ENCODE measurements around the gene TAC3.
A peak's percentile ranks its signal among the peaks of the same experiment; 100 is the strongest.

The TAC3 gene

DNA sequence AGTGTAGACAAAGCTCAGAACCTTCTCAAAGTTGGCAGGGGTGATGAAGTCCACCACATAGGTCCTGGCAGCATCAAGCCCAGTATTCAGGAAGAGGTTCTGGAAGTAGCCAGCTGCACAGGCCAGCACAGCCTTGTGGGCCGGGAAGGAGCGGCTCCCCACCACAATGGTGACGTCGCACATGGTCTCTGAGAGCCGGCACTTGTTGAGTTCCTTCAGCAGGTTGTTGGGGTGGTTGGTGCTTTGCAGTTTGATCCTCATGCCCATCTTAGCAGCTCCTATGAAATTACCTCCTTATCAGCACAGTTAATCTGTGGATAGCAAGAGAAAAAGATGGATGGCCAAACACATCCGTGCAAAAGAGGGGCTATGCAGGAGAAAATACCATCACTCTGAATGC, 11.7 kb downstream of the TAC3 start:
- no peak overlapping the region for H2AFZ ChIP-seq (ENCODE audit: low read depth, low read length)
- H3K27me3 ChIP-seq (ENCODE audit: insufficient read depth, low read length, poor library complexity): no peaks in the 10 kb centered on the region
- peak overlapping the region in 1 of 2 experiments; percentile 66; a peak in 1 of 4 replicates for H3K4me3 ChIP-seq (ENCODE audit: low read depth in 1 of 2, low read length in 2 of 2)
- no peak for DNase-seq
- peak overlapping the region; percentile 83 for H3K4me2 ChIP-seq (ENCODE audit: insufficient read depth, low read length)
- TF ChIP-seq EZH2 (IDR thresholded peaks at IDR 0.05; ENCODE audit: borderline replicate concordance, low read depth, low read length, severe bottlenecking): no peak
- TF ChIP-seq, protein P1, sequence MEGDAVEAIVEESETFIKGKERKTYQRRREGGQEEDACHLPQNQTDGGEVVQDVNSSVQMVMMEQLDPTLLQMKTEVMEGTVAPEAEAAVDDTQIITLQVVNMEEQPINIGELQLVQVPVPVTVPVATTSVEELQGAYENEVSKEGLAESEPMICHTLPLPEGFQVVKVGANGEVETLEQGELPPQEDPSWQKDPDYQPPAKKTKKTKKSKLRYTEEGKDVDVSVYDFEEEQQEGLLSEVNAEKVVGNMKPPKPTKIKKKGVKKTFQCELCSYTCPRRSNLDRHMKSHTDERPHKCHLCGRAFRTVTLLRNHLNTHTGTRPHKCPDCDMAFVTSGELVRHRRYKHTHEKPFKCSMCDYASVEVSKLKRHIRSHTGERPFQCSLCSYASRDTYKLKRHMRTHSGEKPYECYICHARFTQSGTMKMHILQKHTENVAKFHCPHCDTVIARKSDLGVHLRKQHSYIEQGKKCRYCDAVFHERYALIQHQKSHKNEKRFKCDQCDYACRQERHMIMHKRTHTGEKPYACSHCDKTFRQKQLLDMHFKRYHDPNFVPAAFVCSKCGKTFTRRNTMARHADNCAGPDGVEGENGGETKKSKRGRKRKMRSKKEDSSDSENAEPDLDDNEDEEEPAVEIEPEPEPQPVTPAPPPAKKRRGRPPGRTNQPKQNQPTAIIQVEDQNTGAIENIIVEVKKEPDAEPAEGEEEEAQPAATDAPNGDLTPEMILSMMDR (IDR thresholded peaks at IDR 0.05; ENCODE audit: borderline replicate concordance, extremely low read depth, low read length, poor library complexity, severe bottlenecking): no peak
- H3K79me2 ChIP-seq (ENCODE audit: insufficient read depth, low read length): peaks cover 64% of the 10 kb centered on the region
- H4K20me1 ChIP-seq (ENCODE audit: insufficient read depth, low read length): peaks cover 49% of the 10 kb centered on the region
- no peak overlapping the region for H3K27ac ChIP-seq (ENCODE audit: low read length)
- H3K4me1 ChIP-seq (ENCODE audit: insufficient read depth, low read length): peaks cover 23% of the 10 kb centered on the region
- no peaks in the 10 kb centered on the region for H3K9me3 ChIP-seq (ENCODE audit: insufficient read depth, low read length, severe bottlenecking)
- H3K9ac ChIP-seq (ENCODE audit: low read depth, low read length): peak overlapping the region; percentile 68; the same call in 1 of the 2 replicates
- H3K36me3 ChIP-seq (ENCODE audit: insufficient read depth, low read length): peaks cover 50% of the 10 kb centered on the region
- ATAC-seq (ENCODE audit: insufficient read depth, low read depth): no peak

DNA sequence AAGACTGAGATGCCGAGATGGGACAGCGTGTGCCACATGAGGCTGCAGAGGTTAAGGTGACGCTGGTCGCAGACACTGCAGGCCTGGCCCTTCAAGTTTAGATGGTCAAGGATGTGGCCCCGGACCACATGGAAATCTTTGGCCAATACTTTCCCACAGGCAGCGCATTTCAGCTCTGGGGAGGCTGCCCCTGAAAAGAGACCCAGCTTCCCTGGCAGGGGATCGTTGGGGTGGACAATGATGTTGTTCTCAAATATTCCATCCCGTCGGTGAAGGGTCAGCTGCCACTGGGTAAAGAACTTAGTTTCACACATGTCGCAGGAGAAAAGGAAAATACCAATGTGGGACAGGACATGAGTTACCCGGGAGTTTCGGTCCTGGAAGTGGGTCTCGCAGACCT, 12.9 kb downstream of the TAC3 start:
- no peak overlapping the region for H3K4me2 ChIP-seq (ENCODE audit: insufficient read depth, low read length)
- no peak for TF ChIP-seq EZH2 (IDR thresholded peaks at IDR 0.05; ENCODE audit: borderline replicate concordance, low read depth, low read length, severe bottlenecking)
- TF ChIP-seq, protein P1 (IDR thresholded peaks at IDR 0.05; ENCODE audit: borderline replicate concordance, extremely low read depth, low read length, poor library complexity, severe bottlenecking): no peak
- H3K4me1 ChIP-seq (ENCODE audit: insufficient read depth, low read length): peaks cover 23% of the 10 kb centered on the region
- peaks cover 51% of the 10 kb centered on the region for H4K20me1 ChIP-seq (ENCODE audit: insufficient read depth, low read length)
- H3K36me3 ChIP-seq (ENCODE audit: insufficient read depth, low read length): peaks cover 50% of the 10 kb centered on the region
- peaks cover 65% of the 10 kb centered on the region for H3K79me2 ChIP-seq (ENCODE audit: insufficient read depth, low read length)
- no peak overlapping the region for H3K9ac ChIP-seq (ENCODE audit: low read depth, low read length)
- DNase-seq: no peak
- H3K4me3 ChIP-seq (ENCODE audit: low read depth in 1 of 2, low read length in 2 of 2): no peak overlapping the region
- no peaks in the 10 kb centered on the region for H3K9me3 ChIP-seq (ENCODE audit: insufficient read depth, low read length, severe bottlenecking)
- no peak overlapping the region for H3K27ac ChIP-seq (ENCODE audit: low read length)
- no peak for ATAC-seq (ENCODE audit: insufficient read depth, low read depth)
- no peak overlapping the region for H2AFZ ChIP-seq (ENCODE audit: low read depth, low read length)
- no peaks in the 10 kb centered on the region for H3K27me3 ChIP-seq (ENCODE audit: insufficient read depth, low read length, poor library complexity)

DNA sequence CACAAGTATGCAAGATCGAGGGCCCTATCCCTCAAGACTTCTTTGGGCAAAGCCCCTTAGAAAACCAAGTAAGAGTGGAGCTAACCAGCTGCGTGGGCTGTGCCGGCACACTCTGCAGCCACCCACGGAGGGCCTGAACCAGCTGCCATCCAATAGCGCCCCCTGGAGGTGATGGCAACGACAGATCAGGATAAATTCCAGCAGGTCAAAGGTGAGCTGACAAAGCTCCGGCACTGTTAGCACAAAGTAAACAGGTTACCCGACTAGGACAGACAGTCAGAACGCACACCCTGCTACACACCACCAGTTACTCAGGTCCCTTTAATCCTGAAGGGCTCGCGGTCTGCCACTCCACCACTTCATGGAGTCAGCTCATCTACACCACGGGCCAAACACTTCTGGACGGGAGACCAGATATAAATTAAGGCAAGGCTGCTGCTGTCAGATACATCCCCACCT, 14.9 kb downstream of the TAC3 start:
- Histone ChIP-seq H3K9me3 (ENCODE audit: insufficient read depth, low read length, severe bottlenecking) (no peaks in the 10 kb centered on the region), H3K4me2 (ENCODE audit: insufficient read depth, low read length) (no peak overlapping the region), H3K27ac (ENCODE audit: low read length) (no peak overlapping the region), H3K36me3 (ENCODE audit: insufficient read depth, low read length) (peaks cover 59% of the 10 kb centered on the region), H2AFZ (ENCODE audit: low read depth, low read length) (no peak overlapping the region), H3K79me2 (ENCODE audit: insufficient read depth, low read length) (peaks cover 65% of the 10 kb centered on the region), H3K9ac (ENCODE audit: low read depth, low read length) (no peak overlapping the region), H3K4me1 (ENCODE audit: insufficient read depth, low read length) (peaks cover 18% of the 10 kb centered on the region), H3K27me3 (ENCODE audit: insufficient read depth, low read length, poor library complexity) (no peaks in the 10 kb centered on the region), H4K20me1 (ENCODE audit: insufficient read depth, low read length) (peaks cover 65% of the 10 kb centered on the region), H3K4me3 (ENCODE audit: low read depth in 1 of 2, low read length in 2 of 2) (no peak overlapping the region)
- ATAC-seq (ENCODE audit: insufficient read depth, low read depth) (peak; percentile 68), DNase-seq (peak; percentile 71)
- no peak for TF ChIP-seq EZH2 (IDR thresholded peaks at IDR 0.05; ENCODE audit: borderline replicate concordance, low read depth, low read length, severe bottlenecking)
- TF ChIP-seq, protein P1 (IDR thresholded peaks at IDR 0.05; ENCODE audit: borderline replicate concordance, extremely low read depth, low read length, poor library complexity, severe bottlenecking): peak; percentile 78
